ENCODE data around the gene SLC39A2. TPM values are rescaled to one million over a fixed set of nuclear protein-coding genes. Genes with fewer than 3 reads are reported as not detected.
"Not testable (repeated sequence)": the region's sequence is repeated elsewhere in the genome, so short reads cannot be mapped to it uniquely, and the experiment has no call there.

The SLC39A2 gene
- total RNA-seq, 1 donor from 2014 or later, result 0.25 TPM

- Histone ChIP-seq H3K36me3 (ENCODE audit: control insufficient read depth, insufficient read depth, low read length) (no peaks in the 10 kb centered on the region), H3K4me3 (ENCODE audit: low read depth, low read length) (no peak overlapping the region), H3K27me3 (ENCODE audit: control insufficient read depth, insufficient read depth, low read length) (peaks cover 4% of the 10 kb centered on the region)
- TF ChIP-seq CTCF (IDR thresholded peaks at IDR 0.05; ENCODE audit: insufficient read depth, low read length, poor library complexity, severe bottlenecking), result no peak
- no peak for DNase-seq (ENCODE audit: low read depth)
These were observed 41.4 kb downstream of the SLC39A2 start for GRCh38 chr14:21040370-21040925.

- not testable (repeated sequence) for H3K27me3 ChIP-seq (ENCODE audit: control insufficient read depth, insufficient read depth, low read length); H3K4me3 ChIP-seq (ENCODE audit: low read depth, low read length); H3K36me3 ChIP-seq (ENCODE audit: control insufficient read depth, insufficient read depth, low read length); DNase-seq (ENCODE audit: low read depth)
These were observed 41.8 kb downstream of the SLC39A2 start for GRCh38 chr14:21040941-21041340.

- H3K4me3 ChIP-seq (ENCODE audit: low read depth, low read length), result no peak within 1 kb of the TSS
- peaks cover 4% of the 10 kb centered on the region for H3K27me3 ChIP-seq (ENCODE audit: control insufficient read depth, insufficient read depth, low read length)
- no peak for TF ChIP-seq CTCF (IDR thresholded peaks at IDR 0.05; ENCODE audit: insufficient read depth, low read length, poor library complexity, severe bottlenecking)
- DNase-seq (ENCODE audit: low read depth), result no peak
- no peaks in the 10 kb centered on the region for H3K36me3 ChIP-seq (ENCODE audit: control insufficient read depth, insufficient read depth, low read length)
These were observed 42.8 kb downstream of the SLC39A2 start, which contains the start of gene RNASE7 for GRCh38 chr14:21041676-21042433. Gene RNASE7, plus strand, starts transcription at chr14:21042362. Its CDS starts 631 bp downstream, at chr14:21042993.

- no peak for DNase-seq (ENCODE audit: low read depth)
These were observed 43.8 kb downstream of the SLC39A2 start for GRCh38 chr14:21042918-21043317.

GRCh38 chr14:21043387-21043973 lies 44.4 kb downstream of the SLC39A2 start:
- Histone ChIP-seq H3K4me3 (ENCODE audit: low read depth, low read length) (no peak overlapping the region), H3K27me3 (ENCODE audit: control insufficient read depth, insufficient read depth, low read length) (peaks cover 4% of the 10 kb centered on the region), H3K36me3 (ENCODE audit: control insufficient read depth, insufficient read depth, low read length) (no peaks in the 10 kb centered on the region)
- no peak for TF ChIP-seq CTCF (IDR thresholded peaks at IDR 0.05; ENCODE audit: insufficient read depth, low read length, poor library complexity, severe bottlenecking)
- DNase-seq (ENCODE audit: low read depth), result no peak

More at GRCh38 chr14:21042918-21043317, 43.8 kb downstream of the SLC39A2 start:
- no peak for TF ChIP-seq CTCF (IDR thresholded peaks at IDR 0.05; ENCODE audit: insufficient read depth, low read length, poor library complexity, severe bottlenecking)
- peaks cover 4% of the 10 kb centered on the region for H3K27me3 ChIP-seq (ENCODE audit: control insufficient read depth, insufficient read depth, low read length)
- H3K36me3 ChIP-seq (ENCODE audit: control insufficient read depth, insufficient read depth, low read length), result no peaks in the 10 kb centered on the region
- H3K4me3 ChIP-seq (ENCODE audit: low read depth, low read length), result no peak overlapping the region

GRCh38 chr14:21043974-21044618 lies 45.0 kb downstream of the SLC39A2 start:
- H3K36me3 ChIP-seq (ENCODE audit: control insufficient read depth, insufficient read depth, low read length), result no peaks in the 10 kb centered on the region
- H3K4me3 ChIP-seq (ENCODE audit: low read depth, low read length), result no peak overlapping the region
- TF ChIP-seq CTCF (IDR thresholded peaks at IDR 0.05; ENCODE audit: insufficient read depth, low read length, poor library complexity, severe bottlenecking), result no peak
- peaks cover 4% of the 10 kb centered on the region for H3K27me3 ChIP-seq (ENCODE audit: control insufficient read depth, insufficient read depth, low read length)
- DNase-seq (ENCODE audit: low read depth), result no peak
